ENCODE results near the gene ADAMTS17.

The ADAMTS17 gene

DNA sequence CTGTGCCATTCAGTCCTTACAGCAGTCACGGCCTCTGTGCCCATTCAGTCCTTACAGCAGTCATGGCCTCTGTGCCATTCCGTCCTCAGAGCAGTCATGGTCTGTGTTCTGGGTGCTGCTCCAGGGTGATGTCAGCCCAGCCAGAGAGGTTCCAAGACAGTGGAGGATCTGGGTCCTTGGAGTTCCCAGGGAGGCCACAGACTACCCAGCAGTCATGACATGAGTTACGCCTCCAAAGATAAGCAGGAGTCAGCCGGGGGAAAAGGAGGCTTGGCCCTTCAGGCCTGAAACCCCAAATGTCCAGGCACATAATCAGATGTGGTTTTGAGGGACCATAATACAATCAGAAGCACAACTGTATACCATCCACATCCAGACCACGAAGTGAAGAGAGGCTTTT, 115.7 kb downstream of the ADAMTS17 start:
- DNase-seq (ENCODE audit: low read depth): no peak
- no peak overlapping the region for H3K4me3 ChIP-seq (ENCODE audit: control insufficient read depth, low read depth, low read length)
- TF ChIP-seq, protein P1, sequence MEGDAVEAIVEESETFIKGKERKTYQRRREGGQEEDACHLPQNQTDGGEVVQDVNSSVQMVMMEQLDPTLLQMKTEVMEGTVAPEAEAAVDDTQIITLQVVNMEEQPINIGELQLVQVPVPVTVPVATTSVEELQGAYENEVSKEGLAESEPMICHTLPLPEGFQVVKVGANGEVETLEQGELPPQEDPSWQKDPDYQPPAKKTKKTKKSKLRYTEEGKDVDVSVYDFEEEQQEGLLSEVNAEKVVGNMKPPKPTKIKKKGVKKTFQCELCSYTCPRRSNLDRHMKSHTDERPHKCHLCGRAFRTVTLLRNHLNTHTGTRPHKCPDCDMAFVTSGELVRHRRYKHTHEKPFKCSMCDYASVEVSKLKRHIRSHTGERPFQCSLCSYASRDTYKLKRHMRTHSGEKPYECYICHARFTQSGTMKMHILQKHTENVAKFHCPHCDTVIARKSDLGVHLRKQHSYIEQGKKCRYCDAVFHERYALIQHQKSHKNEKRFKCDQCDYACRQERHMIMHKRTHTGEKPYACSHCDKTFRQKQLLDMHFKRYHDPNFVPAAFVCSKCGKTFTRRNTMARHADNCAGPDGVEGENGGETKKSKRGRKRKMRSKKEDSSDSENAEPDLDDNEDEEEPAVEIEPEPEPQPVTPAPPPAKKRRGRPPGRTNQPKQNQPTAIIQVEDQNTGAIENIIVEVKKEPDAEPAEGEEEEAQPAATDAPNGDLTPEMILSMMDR (conservative IDR thresholded peaks at IDR 0.05; ENCODE audit: control insufficient read depth, insufficient read depth, low read depth, low read length): no peak

DNA sequence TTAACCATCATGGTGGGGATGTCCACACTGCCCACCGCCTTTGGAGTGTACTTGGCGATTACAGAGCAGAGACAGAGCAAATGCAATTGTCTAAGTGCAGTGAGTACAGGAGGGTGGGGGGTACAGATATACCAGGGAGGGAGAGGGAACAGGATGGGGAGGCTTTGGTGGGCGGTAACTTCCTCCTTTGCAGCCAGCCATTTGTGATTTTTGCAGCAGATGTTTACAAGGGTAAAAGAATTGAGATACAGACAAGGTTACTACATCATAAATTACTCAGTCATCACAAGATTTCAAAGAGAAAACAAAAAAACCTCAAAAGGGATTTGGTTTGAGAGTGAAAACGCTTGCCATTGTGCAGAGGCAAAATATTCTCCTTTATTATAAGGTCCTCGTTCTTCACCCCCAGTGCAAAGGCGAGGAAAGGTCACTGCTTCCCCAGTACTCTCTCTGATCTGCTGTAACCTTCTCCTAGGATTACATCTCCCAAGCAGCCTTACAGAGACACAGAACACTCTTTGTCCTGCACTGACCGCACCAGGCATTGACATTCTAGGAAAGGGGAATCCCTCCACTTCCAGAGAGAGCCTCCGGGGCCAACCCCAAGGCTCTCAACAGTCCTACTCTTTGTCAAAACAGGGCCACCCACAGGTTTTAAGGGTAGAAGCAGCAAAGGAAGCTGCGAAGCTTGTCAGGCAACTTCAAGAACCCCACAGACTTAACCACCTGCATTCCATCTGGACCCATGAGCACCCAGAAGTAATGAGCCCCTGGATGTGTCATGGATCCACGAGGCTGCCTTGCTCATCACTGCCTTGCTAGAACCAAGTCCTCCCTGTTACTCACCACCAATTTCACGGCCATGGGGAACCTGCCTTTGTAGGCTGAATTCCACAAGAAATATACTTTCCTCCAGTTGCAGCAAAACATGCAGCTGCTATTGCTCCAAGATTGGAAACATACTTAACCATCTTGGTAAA, 117.3 kb downstream of the ADAMTS17 start:
- no peak for DNase-seq (ENCODE audit: low read depth)
- TF ChIP-seq, protein P1 (conservative IDR thresholded peaks at IDR 0.05; ENCODE audit: control insufficient read depth, insufficient read depth, low read depth, low read length): no peak
- no peak overlapping the region for H3K4me3 ChIP-seq (ENCODE audit: control insufficient read depth, low read depth, low read length)

DNA sequence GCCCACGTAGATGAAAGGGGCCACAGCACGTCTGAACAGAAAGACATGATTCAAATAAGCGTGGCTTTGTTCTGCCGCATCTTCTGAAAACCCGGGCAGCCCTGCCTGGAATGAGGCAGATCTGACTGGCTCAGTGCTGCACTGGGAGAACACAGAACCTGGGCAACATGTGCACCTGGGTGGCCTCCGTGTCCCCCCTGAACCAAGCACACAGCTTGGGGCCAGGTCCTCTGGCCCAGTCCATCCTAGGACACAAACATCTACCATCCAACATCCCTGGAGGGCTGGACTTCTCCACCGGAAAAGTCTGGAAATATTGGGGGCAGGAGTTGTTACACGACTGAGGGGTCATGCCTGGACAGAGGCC, 119.4 kb downstream of the ADAMTS17 start:
- TF ChIP-seq, protein P1 (conservative IDR thresholded peaks at IDR 0.05; ENCODE audit: control insufficient read depth, insufficient read depth, low read depth, low read length): no peak
- H3K4me3 ChIP-seq (ENCODE audit: control insufficient read depth, low read depth, low read length): no peak overlapping the region
- DNase-seq (ENCODE audit: low read depth): no peak

DNA sequence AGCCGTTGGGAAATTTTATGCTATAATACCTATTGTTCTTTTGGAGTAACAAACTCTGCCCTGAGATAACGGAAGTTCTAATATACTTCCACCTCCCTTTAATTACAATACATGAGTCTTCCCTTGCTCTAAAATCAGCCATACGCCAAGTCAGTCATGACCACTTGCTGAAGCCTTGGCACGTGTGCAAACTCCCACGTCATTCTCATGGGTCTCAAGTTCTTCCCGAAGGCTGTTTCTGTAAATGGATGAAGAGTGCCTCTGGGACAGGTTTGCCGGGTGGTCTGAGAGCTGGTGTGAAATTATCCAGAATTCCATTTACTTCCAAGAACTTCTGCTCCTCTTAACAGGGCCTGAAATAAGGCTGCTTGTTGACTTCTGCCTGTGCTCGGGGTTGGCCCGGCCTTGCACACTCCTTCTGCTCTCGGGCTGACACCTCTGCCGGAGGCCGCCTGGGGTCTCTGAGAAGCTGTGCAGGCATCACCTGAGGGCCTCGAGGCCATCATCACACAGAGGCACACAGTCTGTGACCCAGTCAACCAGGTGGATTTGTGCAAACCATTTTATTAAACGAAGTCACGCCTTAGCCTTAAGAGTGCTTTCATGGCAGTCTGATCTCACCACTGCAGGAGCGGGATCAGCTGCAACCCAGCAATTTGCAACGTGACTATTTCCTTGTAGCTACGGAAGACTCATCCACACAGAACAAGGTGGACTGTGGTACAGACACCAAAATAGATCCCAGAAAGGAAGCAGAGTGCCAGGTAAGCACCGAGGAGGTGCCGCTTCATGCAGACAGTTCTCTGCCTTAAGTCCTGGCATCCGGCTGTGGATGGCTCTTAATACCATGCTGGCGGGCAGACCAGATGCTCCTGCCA, 120.1 kb downstream of the ADAMTS17 start:
- no peak for DNase-seq (ENCODE audit: low read depth)
- TF ChIP-seq, protein P1 (conservative IDR thresholded peaks at IDR 0.05; ENCODE audit: control insufficient read depth, insufficient read depth, low read depth, low read length): no peak
- no peak overlapping the region for H3K4me3 ChIP-seq (ENCODE audit: control insufficient read depth, low read depth, low read length)

DNA sequence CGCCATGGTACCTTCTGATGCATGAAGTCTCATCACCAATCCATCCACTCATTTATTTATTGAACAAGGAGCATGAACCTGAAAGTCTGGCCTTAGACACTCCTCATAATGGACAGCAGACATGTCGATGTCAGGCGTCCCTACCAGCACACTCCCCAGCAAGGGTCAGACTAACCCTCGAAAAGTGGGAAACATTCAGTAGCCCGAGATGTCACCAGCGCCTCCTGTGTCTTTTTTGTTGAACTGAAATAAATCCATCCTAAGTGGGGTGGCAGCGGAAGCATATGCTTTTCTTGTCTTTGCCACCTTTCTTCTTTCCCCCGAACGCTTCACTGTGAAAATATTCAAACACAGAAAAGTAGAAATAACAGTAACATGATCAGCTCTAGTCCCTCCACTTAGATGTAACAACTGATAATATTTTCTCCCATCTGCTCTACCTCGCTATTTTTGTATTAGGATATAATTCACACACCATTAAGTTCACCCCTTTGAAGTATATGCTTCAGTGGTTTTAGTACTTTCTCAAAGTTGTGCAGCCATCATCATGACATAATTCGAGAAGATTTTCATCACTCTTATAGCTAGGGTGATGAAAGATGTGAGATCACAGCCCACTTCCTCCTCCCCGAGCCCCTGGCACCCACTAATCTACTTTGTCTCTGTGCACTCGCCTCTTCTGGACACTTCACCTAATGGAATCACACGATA, 121.6 kb downstream of the ADAMTS17 start:
- H3K4me3 ChIP-seq (ENCODE audit: control insufficient read depth, low read depth, low read length): no peak overlapping the region
- TF ChIP-seq, protein P1 (conservative IDR thresholded peaks at IDR 0.05; ENCODE audit: control insufficient read depth, insufficient read depth, low read depth, low read length): no peak
- no peak for DNase-seq (ENCODE audit: low read depth)

DNA sequence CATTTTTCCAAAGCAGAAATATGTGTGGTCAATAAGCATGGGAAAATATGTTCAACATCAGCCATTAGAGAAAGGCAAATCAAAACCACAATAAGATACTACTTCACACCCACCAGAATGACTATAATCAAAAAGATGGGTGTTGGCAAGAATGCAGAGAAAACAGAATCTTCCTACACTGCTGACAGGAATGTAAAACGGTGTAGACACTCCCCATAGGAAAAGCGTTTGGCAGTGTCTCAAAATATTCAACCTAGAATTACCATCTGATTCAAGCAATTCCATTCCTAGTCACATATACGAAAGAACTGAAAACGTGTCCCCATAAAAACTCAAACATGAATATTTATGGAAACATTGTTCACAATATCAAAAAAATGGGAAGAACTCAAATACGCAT, 123.3 kb downstream of the ADAMTS17 start:
- no peak overlapping the region for H3K4me3 ChIP-seq (ENCODE audit: control insufficient read depth, low read depth, low read length)
- no peak for DNase-seq (ENCODE audit: low read depth)
- TF ChIP-seq, protein P1 (conservative IDR thresholded peaks at IDR 0.05; ENCODE audit: control insufficient read depth, insufficient read depth, low read depth, low read length): no peak

All from fibroblast of mammary gland (primary cell).